Neural cell (in vitro differentiated cells): ENCODE data around the gene EVI2A.

Source experiments
- CTCF ChIP-seq: fragments of 450-650 bp; IDR thresholded peaks from 2 replicates; pipeline ENCODE4 v1.5.1; 2014; ENCODE audit warnings: antibody characterized with exemption, mild to moderate bottlenecking, moderate library complexity; ENCODE audit not compliant: poor library complexity, severe bottlenecking
- EP300 ChIP-seq: fragments of 450-650 bp; conservative IDR thresholded peaks from 2 replicates; pipeline ENCODE4 v1.6.1; 2014; ENCODE audit warnings: antibody characterized with exemption, mild to moderate bottlenecking, moderate library complexity; ENCODE audit not compliant: poor library complexity, severe bottlenecking
- EZH2 ChIP-seq: fragments of 200-600, 300-800 bp; shearing (Covaris generic), sonication (generic); IDR thresholded peaks from 2 replicates; pipeline ENCODE4 v1.6.1; 2014; ENCODE audit warnings: antibody characterized with exemption, low read length, borderline replicate concordance, mild to moderate bottlenecking; ENCODE audit not compliant: insufficient read depth, poor library complexity, severe bottlenecking
- MXI1 ChIP-seq: fragments of 450-650 bp; conservative IDR thresholded peaks from 2 replicates; pipeline ENCODE4 v1.6.1; 2014; ENCODE audit warnings: antibody characterized with exemption, mild to moderate bottlenecking; ENCODE audit not compliant: poor library complexity, severe bottlenecking
- POLR2AphosphoS5 ChIP-seq: IDR thresholded peaks from 2 replicates; pipeline ENCODE4 v1.6.1; 2012
- RAD21 ChIP-seq: fragments of 450-650 bp; conservative IDR thresholded peaks from 2 replicates; pipeline ENCODE4 v1.6.1; 2014; ENCODE audit warnings: antibody characterized with exemption, mild to moderate bottlenecking, moderate library complexity
- SMC3 ChIP-seq: fragments of 450-650 bp; conservative IDR thresholded peaks from 2 replicates; pipeline ENCODE4 v1.6.1; 2014; ENCODE audit warnings: antibody characterized with exemption, mild to moderate bottlenecking, moderate library complexity; ENCODE audit not compliant: poor library complexity
- TAF1 ChIP-seq: IDR thresholded peaks from 2 replicates; pipeline ENCODE4 v1.6.1; 2012; ENCODE audit warnings: low read depth
- TF ChIP-seq, protein P1 (sequence below): IDR thresholded peaks from 2 replicates; pipeline ENCODE4 v1.6.1; 2012; ENCODE audit warnings: borderline replicate concordance

GRCh38 chr17:31364012-31364411, 42.6 kb upstream of the EVI2A start:
- TF ChIP-seq CTCF (no peak), SMC3 (no peak), EZH2 (no peak), MXI1 (no peak), RAD21 (no peak), TAF1 (no peak), EP300 (no peak), POLR2AphosphoS5 (no peak)
- TF ChIP-seq, protein P1, sequence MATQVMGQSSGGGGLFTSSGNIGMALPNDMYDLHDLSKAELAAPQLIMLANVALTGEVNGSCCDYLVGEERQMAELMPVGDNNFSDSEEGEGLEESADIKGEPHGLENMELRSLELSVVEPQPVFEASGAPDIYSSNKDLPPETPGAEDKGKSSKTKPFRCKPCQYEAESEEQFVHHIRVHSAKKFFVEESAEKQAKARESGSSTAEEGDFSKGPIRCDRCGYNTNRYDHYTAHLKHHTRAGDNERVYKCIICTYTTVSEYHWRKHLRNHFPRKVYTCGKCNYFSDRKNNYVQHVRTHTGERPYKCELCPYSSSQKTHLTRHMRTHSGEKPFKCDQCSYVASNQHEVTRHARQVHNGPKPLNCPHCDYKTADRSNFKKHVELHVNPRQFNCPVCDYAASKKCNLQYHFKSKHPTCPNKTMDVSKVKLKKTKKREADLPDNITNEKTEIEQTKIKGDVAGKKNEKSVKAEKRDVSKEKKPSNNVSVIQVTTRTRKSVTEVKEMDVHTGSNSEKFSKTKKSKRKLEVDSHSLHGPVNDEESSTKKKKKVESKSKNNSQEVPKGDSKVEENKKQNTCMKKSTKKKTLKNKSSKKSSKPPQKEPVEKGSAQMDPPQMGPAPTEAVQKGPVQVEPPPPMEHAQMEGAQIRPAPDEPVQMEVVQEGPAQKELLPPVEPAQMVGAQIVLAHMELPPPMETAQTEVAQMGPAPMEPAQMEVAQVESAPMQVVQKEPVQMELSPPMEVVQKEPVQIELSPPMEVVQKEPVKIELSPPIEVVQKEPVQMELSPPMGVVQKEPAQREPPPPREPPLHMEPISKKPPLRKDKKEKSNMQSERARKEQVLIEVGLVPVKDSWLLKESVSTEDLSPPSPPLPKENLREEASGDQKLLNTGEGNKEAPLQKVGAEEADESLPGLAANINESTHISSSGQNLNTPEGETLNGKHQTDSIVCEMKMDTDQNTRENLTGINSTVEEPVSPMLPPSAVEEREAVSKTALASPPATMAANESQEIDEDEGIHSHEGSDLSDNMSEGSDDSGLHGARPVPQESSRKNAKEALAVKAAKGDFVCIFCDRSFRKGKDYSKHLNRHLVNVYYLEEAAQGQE: no peak
